Coronary artery (tissue), 2 donors: ENCODE results near the gene GET4.
"Not testable (repeated sequence)": the region's sequence is repeated elsewhere in the genome, so short reads cannot be mapped to it uniquely, and the experiment has no call there.

Source experiments
- DNase-seq: peaks from one replicate; pipeline ENCODE4 v3.0.0-alpha.2; 2017; ENCODE audit warnings: low spot score
- H3K27ac ChIP-seq, 2 donors: fragments of 200-600 bp; sonication (generic); one replicate each; pipeline ENCODE4 v1.5.1; 2016 to 2019
- H3K4me3 ChIP-seq: fragments of 200-600 bp; sonication (generic); 2 replicates; pipeline ENCODE4 v1.5.1; 2016; ENCODE audit warnings: mild to moderate bottlenecking, moderate library complexity
- TF ChIP-seq, protein P1 (sequence below): fragments of 200-600 bp; sonication (generic); IDR thresholded peaks from one replicate; pipeline ENCODE4 v1.5.1; 2019; ENCODE audit warnings: antibody characterized with exemption

Gene GET4

DNA sequence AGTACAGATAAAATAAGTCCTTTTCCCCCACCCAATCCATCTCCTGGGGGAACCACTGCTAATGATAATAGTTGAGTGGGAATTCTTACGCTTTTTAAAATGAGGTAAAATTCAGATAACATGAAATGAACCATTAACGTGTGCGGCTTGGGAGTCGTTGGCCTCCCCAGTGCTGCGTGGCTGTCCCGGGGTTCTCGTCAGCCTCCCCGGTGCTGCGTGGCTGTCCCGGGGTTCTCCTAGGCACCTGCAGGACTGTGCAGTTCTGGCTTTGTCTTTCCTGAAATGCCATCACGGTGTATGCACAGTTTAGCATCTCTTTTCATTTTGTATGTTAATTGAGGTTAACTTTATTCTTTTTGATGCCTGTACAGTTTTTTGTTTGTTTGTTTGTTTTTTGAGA, 30.6 kb upstream of the GET4 start:
- DNase-seq: no peak
- no peak overlapping the region for H3K27ac ChIP-seq

DNA sequence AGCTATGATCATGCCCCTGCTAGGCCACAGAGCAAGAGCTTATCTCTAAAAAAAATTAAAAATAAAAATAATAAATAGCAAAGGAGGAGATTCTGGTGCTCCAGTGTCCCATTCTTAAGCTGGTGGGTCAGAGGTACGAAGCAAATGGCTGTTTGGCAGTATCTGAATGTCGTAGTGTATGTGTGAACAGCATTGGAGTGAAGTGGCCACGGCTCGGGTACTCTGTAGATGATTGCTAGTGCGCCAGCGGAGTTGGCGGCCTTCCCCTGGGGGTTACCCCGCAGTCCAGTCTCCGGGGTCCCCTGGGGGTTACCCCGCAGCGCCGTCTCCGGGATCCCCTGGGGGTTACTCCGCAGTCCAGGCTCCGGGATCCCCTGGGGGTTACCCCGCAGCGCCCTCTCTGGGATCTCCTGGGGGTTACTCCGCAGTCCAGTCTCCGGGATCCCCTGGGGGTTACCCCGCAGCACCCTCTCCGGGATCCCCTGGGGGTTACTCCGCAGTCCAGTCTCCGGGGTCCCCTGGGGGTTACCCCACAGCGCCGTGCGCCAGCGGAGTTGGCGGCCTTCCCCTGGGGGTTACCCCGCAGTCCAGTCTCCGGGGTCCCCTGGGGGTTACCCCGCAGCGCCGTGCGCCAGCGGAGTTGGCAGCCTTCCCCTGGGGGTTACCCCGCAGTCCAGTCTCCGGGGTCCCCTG, 29.2 kb upstream of the GET4 start:
- H3K27ac ChIP-seq, H3K4me3 ChIP-seq, DNase-seq: not testable (repeated sequence)

More for the DNA sequence above, 30.6 kb upstream of the GET4 start:
- H3K4me3 ChIP-seq: no peak overlapping the region
- TF ChIP-seq, protein P1, sequence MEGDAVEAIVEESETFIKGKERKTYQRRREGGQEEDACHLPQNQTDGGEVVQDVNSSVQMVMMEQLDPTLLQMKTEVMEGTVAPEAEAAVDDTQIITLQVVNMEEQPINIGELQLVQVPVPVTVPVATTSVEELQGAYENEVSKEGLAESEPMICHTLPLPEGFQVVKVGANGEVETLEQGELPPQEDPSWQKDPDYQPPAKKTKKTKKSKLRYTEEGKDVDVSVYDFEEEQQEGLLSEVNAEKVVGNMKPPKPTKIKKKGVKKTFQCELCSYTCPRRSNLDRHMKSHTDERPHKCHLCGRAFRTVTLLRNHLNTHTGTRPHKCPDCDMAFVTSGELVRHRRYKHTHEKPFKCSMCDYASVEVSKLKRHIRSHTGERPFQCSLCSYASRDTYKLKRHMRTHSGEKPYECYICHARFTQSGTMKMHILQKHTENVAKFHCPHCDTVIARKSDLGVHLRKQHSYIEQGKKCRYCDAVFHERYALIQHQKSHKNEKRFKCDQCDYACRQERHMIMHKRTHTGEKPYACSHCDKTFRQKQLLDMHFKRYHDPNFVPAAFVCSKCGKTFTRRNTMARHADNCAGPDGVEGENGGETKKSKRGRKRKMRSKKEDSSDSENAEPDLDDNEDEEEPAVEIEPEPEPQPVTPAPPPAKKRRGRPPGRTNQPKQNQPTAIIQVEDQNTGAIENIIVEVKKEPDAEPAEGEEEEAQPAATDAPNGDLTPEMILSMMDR: no peak

DNA sequence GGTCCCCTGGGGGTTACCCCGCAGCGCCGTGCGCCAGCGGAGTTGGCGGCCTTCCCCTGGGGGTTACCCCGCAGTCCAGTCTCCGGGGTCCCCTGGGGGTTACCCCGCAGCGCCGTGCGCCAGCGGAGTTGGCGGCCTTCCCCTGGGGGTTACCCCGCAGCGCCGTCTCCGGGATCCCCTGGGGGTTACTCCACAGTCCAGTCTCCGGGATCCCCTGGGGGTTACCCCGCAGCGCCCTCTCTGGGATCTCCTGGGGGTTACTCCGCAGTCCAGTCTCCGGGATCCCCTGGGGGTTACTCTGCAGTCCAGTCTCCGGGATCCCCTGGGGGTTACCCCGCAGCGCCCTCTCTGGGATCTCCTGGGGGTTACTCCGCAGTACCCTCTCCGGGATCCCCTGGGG, 28.6 kb upstream of the GET4 start:
- not testable (repeated sequence) for H3K4me3 ChIP-seq, H3K27ac ChIP-seq, DNase-seq

DNA sequence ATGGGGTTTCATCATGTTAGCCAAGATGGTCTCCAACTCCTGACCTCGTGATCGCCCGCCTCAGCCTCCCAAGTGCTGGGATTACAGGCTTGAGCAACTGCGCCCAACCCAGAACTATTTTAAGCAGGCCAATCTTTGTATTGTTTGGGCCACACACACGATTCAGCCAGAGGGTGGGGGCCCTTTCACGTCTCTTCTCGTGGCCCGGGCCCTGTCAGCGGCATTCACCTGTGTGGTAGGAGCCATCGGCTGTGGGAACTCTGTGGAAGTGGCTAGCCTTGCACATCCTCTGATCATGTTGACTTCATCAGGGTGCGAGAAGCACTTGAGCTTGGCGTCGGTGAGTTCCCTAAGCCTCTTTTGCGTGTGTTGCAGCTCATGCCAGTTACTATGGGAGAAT, 27.2 kb upstream of the GET4 start:
- no peak for DNase-seq
- TF ChIP-seq, protein P1: no peak
- Histone ChIP-seq H3K4me3 (no peak overlapping the region), H3K27ac (no peak overlapping the region)

DNA sequence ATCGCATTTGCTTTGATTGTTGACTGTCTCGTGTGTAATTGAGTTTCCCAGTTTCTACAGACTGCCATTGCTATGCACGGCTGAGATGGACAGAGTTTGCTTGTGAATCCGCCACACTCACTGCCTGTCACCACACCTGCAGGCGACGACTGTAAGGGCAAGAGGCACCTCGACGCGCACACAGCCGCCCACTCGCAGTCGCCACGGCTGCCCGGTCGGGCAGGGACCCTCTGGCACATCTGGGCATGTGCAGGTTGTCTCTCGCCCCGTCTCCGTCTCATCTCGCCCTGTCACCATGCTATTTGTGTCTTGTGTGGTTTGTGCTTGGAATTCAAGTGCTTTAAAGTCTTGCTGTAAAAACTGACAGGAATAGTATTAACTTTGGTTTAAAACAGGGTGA, 26.6 kb upstream of the GET4 start:
- Histone ChIP-seq H3K4me3 (no peak overlapping the region), H3K27ac (no peak overlapping the region)
- no peak for DNase-seq
- TF ChIP-seq, protein P1: no peak

DNA sequence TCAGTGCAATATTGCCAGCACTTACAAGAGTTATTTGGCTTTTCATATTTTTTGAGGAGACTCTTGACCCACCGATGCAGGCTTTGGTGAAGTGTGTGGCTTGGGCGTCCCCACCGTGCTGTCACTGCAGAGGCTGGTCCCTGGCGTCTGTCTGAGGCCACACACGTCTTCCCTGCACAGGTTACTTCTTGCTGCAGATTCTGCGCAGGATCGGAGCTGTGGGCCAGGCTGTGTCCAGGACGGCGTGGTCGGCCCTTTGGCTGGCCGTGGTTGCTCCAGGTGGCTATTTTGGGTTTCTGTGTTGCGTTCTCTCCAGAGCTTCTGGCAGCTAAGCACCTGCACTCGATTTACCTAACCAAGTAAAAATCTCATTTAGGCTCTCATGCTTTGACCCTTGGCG, 25.1 kb upstream of the GET4 start:
- DNase-seq: no peak
- Histone ChIP-seq H3K4me3 (no peak overlapping the region), H3K27ac (no peak overlapping the region)
- TF ChIP-seq, protein P1: no peak

DNA sequence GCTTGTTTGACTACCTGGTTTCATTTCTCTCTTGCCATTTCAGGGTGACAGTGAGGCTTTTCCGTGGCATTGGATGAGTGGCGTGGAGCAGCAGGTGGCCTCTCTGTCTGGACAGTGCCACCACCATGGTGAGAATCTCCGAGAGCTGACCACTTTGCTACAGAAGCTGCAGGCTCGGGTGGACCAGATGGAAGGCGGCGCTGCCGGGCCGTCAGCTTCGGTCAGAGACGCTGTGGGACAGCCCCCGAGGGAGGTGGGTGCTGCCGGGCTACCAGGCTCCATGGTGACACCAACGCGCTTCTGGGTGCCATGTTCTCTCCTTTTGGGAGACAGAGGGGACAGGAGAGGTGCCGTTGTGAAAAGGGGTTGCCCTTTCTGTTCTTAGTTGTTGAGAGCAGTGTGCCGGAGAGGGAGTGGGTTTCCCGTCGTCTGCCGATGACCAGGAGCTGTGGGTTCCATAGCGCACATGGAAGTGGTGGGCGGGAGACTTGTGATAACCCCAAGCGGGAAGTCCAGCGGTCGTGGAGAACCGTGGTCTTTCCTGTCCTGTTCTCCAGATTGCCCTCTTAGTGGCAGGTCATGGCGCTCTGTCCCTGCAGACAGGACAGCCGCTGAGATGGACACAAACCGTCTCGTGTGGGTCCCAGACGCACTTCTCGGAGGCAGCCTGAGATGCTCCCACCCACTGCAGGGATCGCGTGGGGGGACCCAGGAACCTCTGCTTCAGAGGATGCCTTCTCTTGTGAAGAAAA, 22.8 kb upstream of the GET4 start:
- TF ChIP-seq, protein P1: no peak
- H3K4me3 ChIP-seq: no peak overlapping the region
- no peak overlapping the region for H3K27ac ChIP-seq
- no peak for DNase-seq

DNA sequence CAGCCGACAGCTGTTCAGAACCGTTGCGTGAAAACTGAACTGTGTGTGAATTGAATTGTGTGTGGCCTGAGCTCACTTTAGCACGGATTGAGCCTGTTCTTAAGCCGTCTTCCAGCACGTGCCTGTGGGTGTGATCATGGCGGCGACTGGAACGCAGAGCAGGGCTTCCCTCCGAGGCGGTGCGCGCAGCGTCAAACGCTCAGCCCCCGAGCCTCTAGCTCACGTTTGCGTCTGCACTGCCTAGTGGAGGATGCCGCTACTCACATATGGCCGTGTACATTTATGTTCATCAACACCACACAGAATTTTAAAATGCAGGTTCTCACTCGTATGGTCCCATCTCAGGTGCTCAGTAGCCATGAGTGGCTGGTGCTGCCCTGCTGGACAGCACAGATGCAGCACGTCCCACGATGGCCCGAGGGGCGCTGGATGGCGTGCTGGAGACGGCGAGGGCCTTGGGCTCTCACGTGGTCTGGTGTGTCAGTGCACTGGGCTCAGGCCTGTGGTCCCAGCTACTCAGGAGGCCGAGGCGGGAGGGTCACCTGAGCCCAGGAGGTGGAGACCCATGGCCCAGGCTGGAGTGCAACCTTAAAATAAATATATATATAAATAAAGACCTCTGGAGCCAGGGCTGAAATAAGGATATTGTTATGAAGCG, 22.1 kb upstream of the GET4 start:
- Histone ChIP-seq H3K27ac (peak overlapping the region in 1 of 2 donors; percentile 6), H3K4me3 (no peak overlapping the region)
- DNase-seq: no peak
- TF ChIP-seq, protein P1: no peak
